ENCODE results near the gene CCDC6.
"Not testable (repeated sequence)": the region's sequence is repeated elsewhere in the genome, so short reads cannot be mapped to it uniquely, and the experiment has no call there.

The CCDC6 gene

DNA sequence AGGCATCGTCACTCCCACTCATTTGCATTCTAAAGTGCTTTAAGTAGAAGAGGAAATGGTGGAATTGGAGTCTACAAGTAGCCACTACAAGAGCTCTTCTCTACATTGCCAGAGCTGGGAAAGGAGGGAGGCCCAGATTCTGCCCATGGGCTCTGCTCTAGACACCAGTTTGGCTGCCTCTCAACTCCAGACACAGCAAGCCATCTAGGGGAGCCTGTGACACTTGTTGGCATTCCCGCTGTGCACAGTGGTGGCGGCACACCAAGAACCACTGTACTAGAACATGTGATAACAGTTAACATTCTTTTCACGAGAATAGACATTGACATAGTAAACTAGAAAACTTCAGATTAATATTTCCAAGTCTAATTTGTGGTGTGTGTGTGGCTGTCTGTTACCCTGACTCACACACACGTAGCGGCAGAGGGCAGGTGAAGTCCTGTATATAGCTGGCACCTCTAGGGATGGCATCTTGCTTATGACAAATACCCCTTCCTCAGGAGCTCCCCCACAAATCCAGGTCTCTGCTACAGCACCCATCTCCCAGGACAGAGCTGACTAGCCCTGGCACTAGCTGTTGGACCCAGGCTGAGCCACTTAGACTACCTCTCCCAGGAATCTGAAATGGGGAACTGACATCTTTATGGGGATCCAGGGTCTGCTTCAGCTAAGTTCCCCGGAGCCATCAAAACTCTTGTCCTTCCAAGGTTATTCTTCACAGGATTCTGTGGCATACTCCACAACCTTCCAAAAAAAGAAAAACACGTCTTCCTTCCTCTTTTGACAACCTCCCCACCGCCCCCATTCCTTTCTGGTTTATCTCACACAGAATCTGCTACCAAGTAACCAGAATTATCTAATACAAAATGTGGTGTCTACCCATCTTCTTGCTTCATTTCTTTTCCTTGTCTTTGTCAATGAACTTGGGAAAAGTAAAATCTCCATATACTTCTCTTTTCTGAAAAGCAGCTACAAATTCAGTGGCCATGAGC is 98.4 kb downstream of the CCDC6 start:
- DNase-seq, result no peak

DNA sequence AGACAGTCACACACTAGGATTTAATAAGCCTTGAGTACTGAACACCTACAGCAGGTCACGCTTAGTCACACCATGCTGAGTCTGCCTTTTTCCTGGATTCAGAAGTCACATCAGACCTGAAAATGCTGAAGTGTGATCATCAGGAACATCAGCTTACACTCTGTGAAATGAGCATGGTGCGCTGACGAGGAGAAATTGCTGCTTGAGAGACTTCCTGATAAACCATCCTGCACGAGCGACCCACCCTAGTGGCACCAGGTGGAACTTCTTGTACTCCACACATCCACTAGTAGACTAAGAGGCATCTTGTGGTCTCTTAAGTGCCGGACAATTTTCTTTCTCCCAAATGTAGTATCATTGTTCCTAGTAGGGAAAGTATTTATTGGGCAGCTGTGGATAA is 101.3 kb downstream of the CCDC6 start:
- no peak for DNase-seq

DNA sequence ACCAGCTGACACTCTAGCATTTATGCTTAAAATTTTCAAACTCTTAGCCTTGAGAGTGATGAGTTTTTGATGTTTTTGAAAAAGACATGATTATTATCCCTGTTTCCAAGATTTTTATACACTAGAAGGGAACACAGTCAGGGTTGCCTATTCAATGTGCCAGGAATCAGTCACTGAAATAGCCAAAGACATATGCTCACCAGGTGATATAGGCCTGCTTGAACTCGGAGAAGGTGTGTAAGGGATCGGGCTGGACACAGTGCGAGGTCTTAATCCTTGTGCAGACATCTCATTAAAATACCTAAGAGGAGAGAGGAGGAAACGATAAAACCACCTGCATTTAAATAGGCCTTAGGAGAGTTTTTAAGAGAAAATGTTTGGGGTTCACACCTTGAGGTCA is 102.1 kb downstream of the CCDC6 start:
- DNase-seq, result no peak

DNA sequence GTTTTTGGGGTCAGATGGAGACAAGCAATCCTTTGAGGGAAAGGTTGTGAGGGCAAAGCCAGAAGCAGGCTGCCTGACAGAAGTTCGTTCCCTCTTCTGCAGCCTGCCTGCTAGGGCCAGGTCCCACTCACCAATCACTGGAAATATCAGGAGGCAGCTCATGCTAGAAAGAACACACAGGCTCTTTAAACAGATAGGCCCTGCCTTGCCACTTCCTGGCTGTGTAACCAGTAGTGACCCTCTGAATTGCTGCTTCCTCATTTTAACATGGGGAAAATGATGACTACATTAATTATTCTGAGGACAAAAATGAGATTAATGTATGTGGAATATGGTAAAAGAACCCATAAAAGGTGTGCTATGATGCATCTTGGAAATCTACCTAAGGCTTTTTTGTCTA is 102.6 kb downstream of the CCDC6 start:
- no peak for DNase-seq

DNA sequence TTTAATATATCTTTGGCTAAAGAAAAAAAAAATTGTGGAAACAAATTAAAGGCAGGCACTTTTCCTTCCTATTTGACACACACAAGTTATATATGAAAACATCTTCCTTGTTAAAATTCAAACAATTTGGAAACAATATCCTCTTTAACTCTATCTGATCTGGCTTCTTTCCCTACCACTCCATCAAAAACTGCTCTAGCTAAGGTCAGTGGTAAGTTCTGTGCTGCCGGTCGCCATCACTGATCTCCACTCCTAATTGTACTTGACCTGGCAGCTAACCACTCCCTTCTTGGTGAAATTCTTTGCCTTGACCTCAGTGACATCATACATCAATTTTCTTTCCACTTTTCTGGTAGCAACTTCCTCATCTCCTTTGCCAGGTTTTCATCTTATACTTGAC is 105.2 kb downstream of the CCDC6 start:
- DNase-seq, result no peak

DNA sequence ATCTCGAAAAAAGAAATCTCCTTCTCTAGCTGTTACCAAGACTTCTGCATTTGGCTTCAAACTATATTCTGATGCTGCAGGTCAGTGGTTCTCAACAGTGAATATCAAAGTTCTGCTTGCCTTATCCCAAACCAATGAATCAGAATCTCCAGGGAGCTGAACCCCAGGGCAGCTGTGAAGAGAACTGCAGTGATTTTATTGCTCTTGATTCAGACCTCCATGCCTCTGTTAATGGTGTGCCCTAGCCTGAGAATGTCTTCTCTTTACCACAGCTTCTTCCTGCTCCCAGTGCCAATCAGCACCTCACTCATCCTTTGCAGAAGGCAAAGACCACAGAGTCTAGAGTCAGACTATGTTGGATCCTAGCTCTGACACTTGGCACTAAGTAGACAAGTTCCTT is 106.9 kb downstream of the CCDC6 start:
- DNase-seq, result no peak

DNA sequence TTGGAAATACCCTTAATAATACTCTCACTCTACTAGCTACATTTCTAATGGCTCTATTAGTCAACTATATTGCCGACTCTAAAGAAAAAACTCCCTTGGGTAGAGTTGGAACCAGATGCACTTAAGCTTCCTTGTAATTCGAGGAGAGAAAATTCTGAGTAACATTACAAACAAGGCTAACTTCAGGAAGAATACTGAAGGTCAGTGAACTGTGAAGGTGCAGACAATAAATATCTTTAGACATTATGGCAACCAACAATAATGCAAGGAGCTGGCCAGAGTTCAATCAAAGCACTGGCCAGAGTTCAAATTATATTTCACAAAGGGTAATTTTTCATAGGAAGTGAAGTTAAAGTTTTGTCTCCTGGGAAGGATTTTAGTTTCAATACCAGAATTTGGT is 112.4 kb downstream of the CCDC6 start:
- no peak for DNase-seq

DNA sequence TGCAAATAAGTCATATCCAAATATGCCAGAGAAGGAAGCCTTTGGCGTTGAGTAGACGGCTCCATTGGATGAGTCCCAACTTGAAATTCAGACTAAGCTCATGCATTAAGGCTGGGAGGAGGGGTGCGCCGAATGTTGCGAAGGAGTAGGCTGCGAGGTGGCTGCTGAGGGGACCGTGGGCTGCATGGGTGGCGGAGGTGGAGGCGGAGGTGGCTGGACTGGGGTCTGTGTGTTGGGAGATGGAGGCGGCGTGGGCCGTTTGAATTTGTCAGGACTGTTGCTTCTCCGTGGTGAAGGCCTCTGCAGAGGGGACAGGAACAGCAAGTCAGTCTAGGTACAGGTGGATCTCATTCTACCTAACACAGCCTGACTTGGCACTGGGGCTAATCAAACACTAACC is 113.5 kb downstream of the CCDC6 start:
- DNase-seq, result no peak

DNA sequence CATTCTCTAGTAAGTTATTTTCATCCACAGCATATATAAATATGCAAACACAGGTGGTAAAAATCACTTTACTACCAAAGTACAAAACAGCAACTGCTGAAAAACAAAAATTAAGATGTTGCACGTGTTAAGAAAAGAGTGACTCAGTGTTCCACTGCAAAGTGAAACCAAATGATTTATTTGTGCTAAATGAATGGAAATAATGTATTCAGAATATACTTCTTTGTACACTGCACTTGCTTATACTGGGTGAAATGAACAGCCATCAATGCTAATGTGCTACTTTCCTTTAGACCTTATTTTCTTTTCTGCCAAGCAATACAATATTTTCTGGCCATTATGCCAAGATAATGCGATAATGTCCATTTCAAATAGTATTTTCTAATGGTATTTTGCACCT is 114.8 kb downstream of the CCDC6 start:
- no peak for DNase-seq

DNA sequence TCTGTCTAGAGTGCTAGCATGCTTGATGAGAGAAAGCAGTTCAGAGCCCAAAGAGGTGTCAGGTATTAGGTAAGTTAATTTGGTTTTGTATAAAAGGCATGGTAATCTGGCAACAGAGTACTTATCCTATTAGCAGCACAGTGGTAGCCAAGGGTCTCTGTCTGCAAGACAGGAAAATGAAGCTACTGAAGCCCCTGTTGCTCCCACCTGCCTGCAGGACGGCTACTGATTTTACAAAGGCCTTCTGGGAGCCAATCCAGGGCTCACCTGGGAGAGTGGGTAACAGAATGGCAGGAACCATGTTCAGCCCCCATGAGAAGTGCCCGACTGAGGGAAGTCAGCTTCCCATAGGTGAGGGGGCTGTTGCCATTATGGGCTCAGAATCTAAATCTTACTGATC is 116.3 kb downstream of the CCDC6 start:
- DNase-seq, result not testable (repeated sequence)

DNA sequence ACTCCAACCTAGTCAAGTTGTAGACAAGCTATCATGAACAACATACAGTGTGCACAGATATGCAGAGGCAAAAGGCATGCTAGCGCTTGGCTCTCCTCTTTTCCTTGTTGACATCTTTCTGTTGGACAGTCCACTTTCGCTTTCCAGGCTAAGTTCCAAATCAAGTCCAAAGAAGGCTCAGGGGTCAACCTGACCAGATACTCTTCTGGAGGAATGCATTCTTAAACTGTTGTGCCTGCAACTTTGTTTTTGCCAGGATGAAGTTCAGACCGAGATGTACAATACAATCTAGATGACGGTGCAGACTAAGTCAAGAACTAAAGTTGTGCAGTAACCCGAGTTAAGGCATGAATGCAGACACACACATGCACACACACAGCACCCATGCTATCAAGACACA is 117.4 kb downstream of the CCDC6 start:
- DNase-seq, result not testable (repeated sequence)

DNA sequence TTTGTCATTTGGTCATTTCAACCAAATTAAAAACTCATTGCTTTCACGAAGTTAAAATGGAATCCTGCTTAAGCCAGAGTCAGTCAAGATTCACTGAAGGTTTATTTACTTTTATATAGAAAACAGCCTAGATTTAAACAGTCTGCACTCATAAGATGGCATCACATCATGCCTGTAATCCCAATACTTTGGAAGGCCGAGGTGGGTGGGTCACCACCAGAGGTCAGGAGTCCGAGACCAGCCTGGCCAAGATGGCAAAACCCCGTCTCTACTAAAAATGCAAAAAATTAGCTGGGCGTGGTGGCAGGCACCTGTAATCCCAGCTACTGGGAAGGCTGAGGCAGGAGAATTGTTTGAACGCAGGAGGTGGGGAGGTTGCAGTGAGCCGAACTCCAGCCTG is 119.3 kb downstream of the CCDC6 start:
- not testable (repeated sequence) for DNase-seq

DNA sequence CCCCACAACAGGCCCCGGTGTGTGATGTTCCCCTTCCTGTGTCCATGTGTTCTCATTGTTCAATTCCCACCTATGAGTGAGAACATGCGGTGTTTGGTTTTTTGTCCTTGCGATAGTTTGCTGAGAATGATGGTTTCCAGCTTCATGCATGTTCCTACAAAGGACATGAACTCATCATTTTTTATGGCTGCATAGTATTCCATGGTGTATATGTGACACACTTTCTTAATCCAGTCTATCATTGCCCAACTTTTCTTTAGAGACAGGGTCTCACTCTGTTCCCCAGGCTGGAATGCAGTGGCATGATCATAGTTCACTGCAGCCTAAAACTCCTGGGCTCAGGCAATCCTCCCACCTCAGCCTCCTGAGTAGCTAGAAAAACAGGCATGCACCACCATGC is 120.9 kb downstream of the CCDC6 start:
- DNase-seq, result not testable (repeated sequence)

DNA sequence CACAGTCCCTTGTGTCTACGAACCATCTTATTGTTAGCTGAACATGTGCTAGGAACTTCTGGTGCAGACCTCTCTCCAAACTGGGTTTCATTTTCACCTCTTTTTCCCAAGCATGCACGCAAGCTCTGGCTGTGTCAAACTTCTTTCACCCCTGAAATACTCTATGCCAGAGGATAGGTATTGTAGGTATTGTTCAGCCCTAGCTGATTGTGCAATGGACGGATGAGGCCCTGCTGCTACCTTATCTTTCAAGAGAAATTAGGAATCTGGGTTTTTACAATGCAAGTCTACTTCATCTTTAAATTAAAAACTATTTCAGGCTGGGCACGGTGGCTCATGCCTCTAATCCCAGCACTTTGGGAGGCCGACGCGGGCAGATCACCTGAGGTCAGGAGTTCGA is 124.8 kb downstream of the CCDC6 start:
- no peak for DNase-seq

DNA sequence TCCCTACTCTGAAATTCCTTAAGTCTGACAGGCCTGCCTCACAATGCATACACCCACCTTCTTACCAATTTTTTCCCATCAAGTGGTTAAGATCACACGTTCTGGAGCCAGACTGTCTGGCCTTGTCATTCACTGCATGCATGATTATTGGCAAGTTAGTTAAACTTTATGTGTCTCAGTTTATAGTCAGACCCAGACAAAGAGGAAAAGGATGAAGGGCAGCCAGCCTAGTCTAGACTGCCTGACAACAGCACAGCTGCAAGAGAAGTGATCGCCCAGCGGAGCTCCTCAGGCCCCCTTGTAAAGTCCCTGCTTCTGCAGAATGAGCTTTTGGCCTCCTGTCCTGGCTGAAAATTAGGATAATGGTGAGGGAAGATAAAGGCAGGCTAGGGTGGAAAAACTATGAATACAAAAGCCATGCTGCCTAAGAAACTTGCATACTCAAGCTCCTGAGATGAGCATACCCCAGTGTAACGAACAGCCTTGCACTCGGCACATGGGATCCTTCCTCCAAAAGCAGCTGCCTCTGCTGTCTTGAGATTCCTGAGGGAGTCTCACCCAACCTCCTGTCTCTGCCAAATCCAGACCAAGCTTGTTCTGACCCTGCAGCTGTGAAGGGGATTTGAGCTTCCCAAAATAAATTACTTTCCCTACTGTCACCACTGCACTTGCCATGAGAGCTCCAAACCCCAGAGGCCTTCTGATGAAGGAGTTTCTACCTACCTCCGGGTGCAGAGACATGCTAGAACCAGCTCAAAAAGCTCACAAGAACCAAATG is 126.4 kb downstream of the CCDC6 start:
- DNase-seq, result peak; percentile 71

DNA sequence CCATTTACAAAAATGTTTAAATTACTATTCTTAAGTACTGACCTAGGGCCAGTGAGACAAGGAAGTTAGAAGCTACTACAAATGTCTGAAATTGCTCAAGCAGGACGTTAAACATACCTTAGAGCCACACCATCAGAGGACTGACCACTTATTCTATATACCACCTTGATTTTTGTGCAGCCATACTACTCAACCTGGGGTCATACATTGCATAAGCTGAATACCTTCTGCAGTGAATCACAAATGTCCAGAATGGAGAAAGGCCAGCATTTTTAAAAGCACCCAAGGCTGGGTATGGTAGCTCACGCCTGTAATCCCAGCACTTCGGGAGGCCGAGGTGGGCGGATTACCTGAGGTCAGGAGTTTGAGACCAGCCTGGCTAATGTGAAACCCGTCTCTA is 131.9 kb downstream of the CCDC6 start:
- no peak for DNase-seq

DNA sequence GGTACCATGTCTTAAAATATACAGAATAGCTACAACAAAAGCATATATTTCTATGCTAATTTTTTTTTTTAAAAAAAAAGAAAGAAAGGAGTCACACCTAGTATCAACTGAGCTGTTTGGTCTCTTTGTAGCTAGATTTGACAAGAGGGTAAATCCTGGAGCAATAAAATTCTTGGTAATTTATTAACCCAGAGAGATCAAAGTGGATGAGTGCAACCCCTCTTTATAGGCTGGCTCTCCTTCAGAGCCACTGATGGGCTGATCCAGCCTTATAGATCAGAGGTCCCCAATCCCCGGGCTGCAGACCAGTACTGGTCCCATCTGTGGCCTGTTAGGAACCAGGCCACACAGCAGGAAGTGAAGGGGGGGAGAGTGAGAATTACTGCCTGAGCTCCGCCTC is 133.3 kb downstream of the CCDC6 start:
- no peak for DNase-seq

DNA sequence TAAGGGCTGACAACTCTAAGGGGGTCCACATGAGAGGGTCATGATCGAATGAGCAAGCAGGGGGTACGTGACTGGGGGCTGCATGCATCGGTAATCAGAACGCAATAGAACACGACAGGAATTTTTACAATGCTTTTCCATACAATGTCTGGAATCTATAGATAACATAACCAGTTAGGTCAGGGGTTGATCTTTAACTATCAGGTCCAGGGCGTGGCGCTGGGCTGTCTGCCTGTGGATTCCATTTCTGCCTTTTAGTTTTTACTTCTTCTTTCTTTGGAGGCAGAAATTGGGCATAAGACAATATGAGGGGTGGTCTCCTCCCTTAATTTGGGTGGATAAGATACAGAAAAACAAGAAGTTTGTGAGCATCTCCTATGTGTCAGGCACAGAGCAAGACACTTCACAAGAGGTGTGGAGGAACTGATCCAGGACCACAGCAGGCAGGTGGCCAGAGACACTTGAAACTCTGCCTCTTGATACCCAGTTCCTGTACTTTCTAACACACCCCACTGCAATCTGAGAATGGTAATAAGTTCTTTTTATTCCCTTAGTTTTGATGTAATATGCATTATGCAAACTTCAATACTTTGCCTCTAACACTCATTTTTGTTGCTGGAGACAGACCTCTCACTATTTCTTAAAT is 135.1 kb downstream of the CCDC6 start:
- no peak for DNase-seq

DNA sequence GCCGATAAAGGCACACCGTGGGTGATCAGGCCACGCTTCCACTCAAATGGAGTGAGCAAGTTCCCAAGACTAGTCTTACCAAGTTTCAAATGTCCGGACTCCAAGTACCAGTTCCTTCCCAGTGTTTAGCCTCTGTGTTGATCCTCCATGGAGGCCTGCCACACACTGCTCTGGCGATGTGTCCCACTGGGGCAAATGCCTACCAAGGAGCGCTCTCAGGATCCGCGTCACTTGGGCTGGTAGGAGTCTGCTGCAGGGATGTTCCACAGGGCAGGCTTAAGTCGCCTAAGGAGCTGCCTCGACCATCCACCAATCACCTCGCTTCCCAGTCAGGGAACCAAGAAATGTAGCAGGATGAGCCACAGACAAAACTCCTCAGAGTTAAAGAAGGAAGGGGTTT is 135.7 kb downstream of the CCDC6 start:
- DNase-seq, result no peak

DNA sequence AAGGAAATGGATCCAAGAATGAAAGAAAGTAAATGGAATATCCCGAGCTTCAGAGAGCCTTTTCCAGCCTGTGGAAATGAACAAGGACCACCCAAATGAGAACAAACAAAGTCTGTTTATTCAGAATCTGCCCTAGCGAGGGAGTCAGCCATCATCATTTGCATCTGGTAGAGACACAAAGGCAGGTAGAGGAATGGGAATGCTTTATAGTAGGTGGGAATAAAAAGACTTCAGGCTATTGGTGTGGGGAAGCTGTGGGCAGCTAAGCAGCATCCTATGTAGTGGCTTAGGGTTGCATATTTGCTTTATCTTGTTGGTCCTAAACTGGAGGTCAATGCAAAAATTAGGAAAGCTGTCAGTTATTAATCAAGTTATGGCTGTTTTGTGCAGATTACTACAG is 143.9 kb downstream of the CCDC6 start:
- no peak for DNase-seq

DNA sequence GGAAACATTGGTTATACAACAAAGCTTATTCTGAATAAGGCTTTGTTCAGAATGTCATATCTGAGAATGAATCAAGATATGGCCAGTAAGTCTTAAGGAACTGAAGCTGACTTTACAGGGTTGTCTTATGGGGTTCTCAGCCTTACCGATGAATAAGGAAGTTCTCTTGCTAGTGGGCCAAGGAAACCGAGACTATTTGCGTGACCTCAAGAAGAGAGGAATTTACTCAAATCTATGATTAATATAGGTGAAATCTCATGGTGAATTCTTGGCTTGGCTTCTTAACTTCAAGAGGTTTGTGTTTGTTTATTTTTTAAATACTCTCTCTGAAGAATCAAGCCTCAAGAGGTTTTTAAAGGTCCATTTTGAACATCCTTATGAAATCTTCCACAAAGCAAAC is 148.4 kb downstream of the CCDC6 start:
- DNase-seq, result no peak

DNA sequence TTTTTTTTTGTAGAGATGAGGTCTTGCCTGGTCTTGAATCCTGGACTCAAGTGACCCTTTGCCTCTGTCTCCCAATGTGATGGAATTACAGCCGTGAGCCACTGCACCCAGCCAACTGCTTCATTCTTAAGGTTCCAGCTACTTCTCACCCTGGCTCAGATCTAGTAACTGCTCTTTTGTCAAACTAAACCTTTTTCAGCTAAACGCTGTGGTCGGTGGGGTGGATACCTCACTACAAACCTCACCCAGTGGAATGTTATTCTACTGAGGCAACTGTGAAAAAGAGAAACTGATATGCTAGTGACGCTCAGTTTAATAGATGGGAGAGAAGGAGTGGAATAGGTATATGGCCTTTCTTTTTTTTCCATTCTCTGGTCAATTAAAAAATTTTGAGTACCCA is 151.4 kb downstream of the CCDC6 start:
- DNase-seq, result no peak

DNA sequence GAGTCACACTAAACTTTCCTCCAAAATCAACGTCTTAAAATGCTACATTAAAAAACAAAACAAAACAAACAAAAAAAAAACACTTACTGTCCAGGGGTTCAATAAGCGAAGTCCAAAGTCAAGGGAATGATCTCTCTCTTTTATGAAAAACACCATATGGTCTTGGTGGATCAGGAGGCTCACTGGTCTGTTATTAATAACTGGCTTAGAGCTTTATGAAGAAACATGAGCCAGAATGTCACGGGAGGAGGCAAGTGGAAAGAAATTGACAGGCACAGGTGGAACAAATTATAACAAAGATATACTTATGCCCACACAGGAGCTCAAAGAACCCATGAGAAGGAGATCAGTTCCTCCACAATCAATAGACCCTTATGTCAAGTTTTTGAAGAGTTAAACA is 153.1 kb downstream of the CCDC6 start, which contains the start of gene MRLN:
MRLN (minus strand) TSS at position 189 of the 400 bp plus-strand sequence.
- DNase-seq, result no peak

All from femur (tissue), 1 donor.